Iris pigment epithelial cell (primary cell): ENCODE measurements around the gene ARHGAP45.

Source experiments
- DNase-seq: peaks from one replicate; pipeline ENCODE4 v3.0.0-alpha.2; 2011; ENCODE audit warnings: low read depth

The ARHGAP45 gene

GRCh38 chr19:1055028-1055425 lies 11.9 kb upstream of the ARHGAP45 start:
- DNase-seq = no peak

- no peak for DNase-seq
Measured at GRCh38 chr19:1055886-1056620, 10.9 kb upstream of the ARHGAP45 start.

DNA sequence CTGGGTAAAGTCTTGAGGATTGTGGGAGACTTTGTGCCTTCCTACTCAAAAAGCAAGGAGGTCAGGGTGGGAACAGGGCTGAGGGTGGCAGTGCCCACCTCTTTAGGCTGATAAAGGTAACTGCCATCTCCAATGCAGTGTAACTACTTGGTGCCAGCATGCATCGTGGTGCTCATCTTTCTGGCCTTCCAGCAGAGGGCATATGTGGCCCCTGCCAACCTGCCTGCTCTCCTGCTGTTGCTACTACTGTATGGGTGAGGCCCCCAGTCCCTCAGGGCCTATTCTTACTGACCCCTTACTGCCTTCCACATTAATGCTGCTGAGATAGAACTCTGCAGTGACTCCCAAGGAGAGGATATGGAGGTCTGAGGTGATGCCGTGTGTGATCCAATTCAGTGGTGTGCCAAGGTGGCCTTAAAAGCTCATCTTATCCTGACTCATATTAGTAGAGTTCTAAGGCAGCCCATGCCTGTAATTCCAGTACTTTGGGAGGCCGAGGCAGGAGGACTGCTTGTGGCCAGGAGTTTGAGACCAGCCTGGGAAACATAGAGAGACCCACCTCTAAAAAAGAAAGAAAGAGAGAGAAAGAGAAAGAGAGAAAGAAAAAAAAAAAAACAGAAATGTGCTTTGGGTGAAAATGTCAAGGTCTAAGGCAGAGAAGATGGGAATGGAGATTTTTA lies 9.7 kb upstream of the ARHGAP45 start:
- peak; percentile 63 for DNase-seq

- no peak for DNase-seq
Measured at GRCh38 chr19:1058112-1058511, 8.9 kb upstream of the ARHGAP45 start.

GRCh38 chr19:1060689-1061088 lies 6.3 kb upstream of the ARHGAP45 start:
- no peak for DNase-seq

DNA sequence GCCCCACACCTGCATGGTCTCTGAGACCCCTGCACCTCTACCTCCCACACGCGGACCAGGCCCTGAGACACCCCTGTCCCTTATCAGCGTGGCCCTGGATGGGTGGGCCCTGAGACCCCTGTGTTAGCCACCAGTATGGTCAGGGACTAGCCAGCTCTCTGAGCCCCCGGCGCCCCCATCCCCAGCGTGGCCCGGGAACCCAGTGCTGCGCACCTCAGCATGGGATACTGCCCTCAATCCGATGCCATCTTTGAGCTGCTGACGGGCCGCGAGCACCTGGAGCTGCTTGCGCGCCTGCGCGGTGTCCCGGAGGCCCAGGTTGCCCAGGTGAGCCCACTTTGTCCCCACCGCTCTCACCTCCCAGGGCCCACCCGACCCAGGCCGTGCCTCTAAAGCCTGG lies 5.0 kb upstream of the ARHGAP45 start:
- no peak for DNase-seq

- no peak for DNase-seq
Measured at GRCh38 chr19:1062387-1063029, 4.5 kb upstream of the ARHGAP45 start.

GRCh38 chr19:1063030-1063908 lies 3.7 kb upstream of the ARHGAP45 start:
- no peak for DNase-seq

DNA sequence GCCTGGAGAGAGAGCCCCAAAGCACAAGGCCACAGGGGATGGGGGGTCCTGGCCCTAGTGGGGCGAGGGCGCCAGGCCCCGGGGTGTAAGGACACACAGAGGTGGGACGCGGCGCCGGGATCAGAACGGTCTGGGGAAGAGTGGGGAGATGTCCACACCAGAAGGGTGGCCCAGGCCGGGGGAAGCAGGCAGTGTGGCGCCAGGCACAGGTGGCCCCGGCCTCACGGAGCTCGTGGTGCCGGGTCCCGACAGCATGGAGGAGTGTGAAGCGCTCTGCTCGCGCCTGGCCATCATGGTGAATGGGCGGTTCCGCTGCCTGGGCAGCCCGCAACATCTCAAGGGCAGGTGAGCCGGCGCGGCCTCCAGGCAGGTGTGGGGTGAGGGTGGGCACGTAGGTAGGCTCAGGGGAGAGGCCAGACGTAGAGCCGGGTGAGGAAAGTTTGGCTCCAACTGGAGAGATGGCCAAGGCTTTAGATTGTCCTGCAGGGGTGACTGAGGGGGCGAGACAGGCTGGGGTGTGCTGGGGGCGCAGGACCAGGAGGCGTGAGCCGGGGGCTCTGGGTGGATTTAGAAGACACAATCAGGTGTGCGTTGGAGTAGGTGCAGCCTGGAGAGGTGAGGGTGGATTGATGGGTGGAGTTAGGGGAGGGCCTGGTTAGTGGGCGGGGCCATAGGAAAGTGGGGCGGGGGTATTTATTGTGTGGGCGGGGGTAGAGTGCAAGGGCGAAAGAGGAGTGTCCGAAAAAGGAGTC lies 2.9 kb upstream of the ARHGAP45 start:
- no peak for DNase-seq

DNA sequence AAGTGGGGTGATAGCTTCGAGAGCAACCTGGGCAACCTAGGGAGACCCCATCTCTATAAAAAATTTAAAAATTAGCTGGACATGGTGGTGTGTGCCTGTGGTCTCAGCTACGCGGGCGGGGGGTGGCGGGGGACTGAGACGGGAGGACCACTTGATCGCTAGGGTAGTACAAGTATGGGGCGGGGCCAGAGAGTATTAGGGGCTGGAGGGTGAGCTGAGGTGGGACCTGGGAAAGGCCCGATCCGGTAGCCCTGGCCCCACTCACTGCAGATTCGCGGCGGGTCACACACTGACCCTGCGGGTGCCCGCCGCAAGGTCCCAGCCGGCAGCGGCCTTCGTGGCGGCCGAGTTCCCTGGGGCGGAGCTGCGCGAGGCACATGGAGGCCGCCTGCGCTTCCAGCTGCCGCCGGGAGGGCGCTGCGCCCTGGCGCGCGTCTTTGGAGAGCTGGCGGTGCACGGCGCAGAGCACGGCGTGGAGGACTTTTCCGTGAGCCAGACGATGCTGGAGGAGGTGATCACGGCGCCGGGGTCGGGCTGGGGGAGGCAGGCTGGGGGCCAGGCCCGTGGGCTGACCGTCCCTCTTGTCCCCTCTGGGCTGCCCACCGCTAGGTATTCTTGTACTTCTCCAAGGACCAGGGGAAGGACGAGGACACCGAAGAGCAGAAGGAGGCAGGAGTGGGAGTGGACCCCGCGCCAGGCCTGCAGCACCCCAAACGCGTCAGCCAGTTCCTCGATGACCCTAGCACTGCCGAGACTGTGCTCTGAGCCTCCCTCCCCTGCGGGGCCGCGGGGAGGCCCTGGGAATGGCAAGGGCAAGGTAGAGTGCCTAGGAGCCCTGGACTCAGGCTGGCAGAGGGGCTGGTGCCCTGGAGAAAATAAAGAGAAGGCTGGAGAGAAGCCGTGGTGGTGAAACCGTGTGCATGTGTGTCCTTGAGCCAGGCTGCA lies 2.0 kb upstream of the ARHGAP45 start:
- DNase-seq = peak; percentile 78

DNA sequence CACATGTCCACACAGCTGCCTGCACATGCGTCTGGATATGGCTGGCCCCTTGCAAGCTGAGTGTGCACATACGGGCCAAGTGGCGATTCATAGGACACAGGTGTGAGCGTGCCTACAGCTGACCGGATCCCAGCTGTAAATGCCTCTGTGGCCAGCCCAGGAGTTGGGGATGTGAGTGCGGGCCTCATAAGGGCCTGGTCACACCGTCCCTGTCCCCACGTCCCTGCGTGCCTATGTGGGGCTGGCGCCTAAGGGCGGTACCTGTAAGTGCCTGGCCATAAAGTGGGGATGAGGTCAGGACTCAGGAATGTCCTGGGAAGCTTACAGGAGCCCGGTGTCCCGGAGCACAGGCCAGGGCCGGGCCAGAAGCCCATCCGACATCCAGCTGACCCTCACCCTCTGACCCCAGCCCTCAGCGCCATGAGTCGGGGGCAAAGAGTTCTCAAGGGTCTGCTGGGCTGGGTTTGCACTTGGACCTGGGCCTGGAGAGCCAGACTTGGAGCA lies 1.3 kb upstream of the ARHGAP45 start:
- no peak for DNase-seq

DNA sequence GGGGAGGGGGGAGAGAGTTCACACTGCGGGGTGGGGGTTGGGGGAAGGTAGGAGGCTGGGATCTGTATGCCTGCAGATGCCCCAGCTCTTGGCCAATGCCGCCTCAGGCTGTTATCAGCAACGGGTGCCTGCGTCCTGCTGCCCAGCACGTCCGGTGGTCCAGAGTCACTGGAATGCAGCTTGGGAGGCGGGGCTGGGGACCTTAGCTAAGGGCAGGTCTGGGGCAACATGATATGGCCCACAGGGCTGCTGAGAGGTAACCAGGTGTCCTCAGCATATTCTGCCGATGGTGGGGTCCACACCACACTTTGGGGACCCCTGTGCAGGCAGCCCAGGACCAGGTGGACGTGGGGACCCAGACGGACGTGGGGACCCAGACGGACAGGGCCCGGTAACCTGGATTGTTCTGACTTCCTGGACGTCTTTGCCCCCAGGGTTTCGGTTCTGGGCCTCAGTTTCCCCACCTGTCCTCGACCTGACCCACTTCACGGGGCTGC lies 668 bp upstream of the ARHGAP45 start:
- no peak for DNase-seq

- no peak for DNase-seq
Measured at GRCh38 chr19:1067341-1067957, 482 bp downstream of the ARHGAP45 start.

DNA sequence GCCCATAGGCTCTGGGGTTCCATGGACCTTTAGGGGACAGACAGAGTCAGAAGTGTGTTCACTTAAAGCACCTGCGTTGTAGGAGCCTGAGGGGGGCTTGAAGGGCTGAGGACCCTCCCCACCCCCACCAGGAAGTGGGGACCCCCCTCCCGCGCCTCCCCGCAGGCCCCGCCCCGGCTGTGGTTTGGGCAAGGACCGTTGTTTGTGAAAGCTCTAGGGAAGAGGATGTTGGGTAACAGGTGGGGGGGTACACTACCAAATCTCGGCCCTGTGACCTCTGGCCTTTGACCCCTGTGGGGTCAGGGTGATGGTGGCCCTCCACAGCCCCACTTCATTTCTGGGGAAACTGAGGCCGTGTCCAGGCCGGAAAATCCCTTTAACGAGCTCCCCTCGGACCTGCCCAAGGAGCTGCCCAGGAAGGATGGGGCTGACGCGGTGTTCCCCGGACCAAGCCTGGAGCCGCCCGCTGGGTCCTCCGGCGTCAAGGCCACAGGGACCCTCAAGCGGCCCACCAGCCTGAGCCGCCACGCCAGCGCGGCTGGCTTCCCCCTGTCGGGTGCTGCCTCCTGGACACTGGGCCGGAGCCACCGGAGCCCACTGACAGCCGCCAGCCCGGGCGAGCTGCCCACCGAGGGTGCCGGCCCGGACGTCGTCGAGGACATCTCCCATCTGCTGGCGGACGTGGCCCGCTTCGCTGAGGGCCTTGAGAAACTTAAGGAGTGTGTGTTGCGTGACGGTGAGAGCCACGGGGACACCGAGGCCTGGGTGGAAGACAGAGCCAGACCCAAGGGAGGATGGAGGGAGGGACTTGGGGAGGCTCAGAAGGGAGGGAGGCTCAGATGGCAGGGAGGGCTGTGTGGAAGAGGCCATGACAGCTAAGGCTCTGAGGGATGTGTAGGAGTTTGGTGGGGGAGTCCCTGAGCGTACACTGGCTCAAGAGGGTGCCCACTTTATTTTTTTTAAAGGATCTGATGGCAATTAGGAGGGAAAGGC lies 1.3 kb downstream of the ARHGAP45 start:
- DNase-seq = no peak

GRCh38 chr19:1069009-1069779 lies 2.2 kb downstream of the ARHGAP45 start:
- DNase-seq = no peak

GRCh38 chr19:1070576-1070930 lies 3.6 kb downstream of the ARHGAP45 start:
- no peak for DNase-seq

DNA sequence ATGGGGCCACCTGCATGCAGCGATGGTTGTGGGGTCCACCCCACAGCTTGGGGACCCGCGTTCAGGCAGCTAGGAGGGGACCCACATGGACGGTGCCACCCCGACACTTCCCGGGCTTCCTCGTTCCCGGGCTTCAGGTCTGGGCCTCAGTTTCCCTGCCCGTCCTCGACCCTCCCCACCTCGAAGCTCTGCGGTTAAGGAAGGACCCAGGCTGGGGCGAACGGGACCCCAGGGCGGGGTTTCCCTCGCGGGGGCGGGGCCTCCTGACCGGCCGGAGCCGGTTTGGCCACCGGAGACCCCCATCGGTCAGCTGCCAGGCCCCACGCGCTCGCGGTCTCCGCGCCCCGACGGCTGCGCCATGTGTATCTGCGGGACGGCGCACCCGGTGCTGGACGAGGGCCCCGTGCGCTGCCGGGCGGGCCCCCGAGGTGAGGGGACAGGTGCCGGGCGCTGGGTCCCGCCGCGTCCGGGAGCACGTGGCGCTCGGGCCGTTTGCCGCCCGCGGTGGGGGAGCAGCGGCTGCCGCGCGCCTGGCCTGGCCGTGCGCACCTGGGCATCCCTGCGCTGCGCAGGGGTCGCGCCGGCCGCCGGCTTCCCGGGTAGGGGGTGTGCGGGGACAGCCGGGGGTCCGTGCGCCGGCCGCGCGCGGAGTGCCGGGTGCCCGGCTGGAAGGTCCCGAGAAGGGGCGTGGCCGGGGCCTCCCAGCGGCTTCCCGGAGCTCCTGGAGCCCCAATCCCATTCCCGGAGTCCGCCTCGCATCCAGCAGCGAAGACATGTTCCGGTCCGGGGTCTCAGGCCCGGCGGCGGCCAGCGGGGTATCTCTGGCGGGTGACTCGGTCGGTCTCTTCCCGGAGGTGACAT lies 4.2 kb downstream of the ARHGAP45 start:
- no peak for DNase-seq
